ENCODE data around the gene OR10A4. TPM values are rescaled to one million over a fixed set of nuclear protein-coding genes. Genes with fewer than 3 reads are reported as not detected.
"Not testable (repeated sequence)": the region's sequence is repeated elsewhere in the genome, so short reads cannot be mapped to it uniquely, and the experiment has no call there.

Gene OR10A4
- total and polyA plus RNA-seq, 3 experiments from 2014 or later = not detected

DNA sequence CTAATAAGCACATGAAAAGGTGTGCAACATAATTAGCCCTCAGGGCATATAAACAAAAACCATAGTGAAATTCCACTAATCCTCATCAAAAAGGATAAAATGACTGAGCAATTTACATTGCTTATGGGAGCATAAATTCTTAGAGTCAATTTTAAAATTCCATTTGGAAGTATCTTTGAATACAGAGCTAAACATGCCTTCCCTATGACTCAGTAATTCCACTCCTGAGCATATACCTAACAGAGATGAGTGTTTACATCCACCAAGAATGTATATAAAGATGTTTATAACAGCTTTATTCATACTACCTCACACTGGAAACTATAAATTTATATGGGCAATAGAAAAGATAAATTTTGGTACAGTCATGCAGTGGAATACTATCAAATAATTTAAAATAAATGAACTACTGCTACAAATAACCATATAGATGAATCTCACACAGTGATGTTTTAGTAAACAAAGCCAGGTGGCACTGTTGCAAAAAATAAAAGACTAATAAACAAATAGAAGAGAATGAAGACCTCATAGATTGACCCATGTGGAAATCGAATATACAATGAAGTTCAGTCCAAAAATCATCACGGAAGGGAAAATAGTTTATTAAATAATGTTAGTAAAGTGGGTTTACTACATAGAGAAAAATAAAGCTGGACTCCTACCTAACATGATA, 24.0 kb downstream of the OR10A4 start:
- Histone ChIP-seq H3K4me3 (ENCODE audit: low read length) (no peak overlapping the region), H3K9me3 (ENCODE audit: low read length) (no peaks in the 10 kb centered on the region), H3K27ac (ENCODE audit: low read depth, low read length) (no peak overlapping the region), H3K4me1 (ENCODE audit: insufficient read depth, low read length) (no peaks in the 10 kb centered on the region), H3K27me3 (ENCODE audit: insufficient read depth, low read length, poor library complexity, severe bottlenecking) (no peaks in the 10 kb centered on the region), H3K36me3 (ENCODE audit: insufficient read depth, low read length) (no peaks in the 10 kb centered on the region)
- POLR2A ChIA-PET = no interaction called here
- Mint-ChIP-seq H3K4me3 (no peak overlapping the region), H3K9me3 (no peaks in the 10 kb centered on the region), H3K36me3 (no peaks in the 10 kb centered on the region), H3K4me1 (no peaks in the 10 kb centered on the region), H3K27me3 (peaks cover 7 to 34% of the 10 kb centered on the region in 2 donors), H3K27ac (no peak overlapping the region)
- CTCF ChIA-PET = no interaction called here
- no peak for DNase-seq

DNA sequence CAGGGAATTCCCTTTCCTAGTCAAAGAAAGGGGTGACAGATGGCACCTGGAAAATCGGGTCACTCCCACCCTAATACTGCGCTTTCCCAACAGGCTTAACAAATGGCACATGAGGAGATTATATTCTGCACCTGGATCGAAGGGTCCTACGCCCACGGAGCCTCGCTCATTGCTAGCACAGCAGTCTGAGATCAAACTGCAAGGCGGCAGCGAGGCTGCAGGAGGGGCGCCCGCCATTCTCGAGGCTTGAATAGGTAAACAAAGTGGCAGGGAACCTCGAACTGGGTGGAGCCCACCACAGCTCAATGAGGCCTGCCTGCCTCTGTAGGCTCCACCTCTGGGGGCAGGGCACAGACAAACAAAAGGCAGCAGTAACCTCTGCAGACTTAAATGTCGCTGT, 28.4 kb downstream of the OR10A4 start:
- CTCF ChIA-PET; H3K4me3 ChIP-seq (ENCODE audit: low read length); H3K27ac Mint-ChIP-seq; H3K4me3 Mint-ChIP-seq; H3K9me3 ChIP-seq (ENCODE audit: low read length); H3K27me3 ChIP-seq (ENCODE audit: insufficient read depth, low read length, poor library complexity, severe bottlenecking); H3K4me1 Mint-ChIP-seq; POLR2A ChIA-PET; H3K36me3 Mint-ChIP-seq; H3K4me1 ChIP-seq (ENCODE audit: insufficient read depth, low read length); H3K9me3 Mint-ChIP-seq; DNase-seq; H3K36me3 ChIP-seq (ENCODE audit: insufficient read depth, low read length); H3K27ac ChIP-seq (ENCODE audit: low read depth, low read length): not testable (repeated sequence)
- peaks cover 6 to 13% of the 10 kb centered on the region in 2 donors for H3K27me3 Mint-ChIP-seq

DNA sequence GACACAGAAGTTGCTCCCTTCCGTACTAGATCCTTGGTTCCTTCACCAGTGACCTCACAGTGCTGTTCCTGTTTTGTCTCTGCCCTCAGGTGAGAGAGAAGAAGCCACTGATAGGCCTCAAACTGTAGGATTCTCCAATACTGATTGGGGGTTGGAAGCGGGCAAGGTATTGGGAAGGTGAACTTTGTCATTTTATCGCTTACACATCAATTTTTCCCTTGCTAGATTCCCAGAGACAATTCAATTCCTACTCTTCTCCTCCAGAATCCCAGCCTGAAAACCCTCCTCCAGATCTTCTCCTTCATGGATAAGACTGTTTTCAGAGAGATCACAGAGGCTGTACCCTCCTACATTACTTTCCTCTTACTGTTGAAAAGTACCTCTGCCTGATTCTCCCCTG, 35.0 kb downstream of the OR10A4 start:
- Mint-ChIP-seq H3K27ac (no peak overlapping the region), H3K4me3 (no peak overlapping the region), H3K9me3 (peaks cover 0 to 2% (median 0%) of the 10 kb centered on the region in 5 donors), H3K4me1 (peaks cover 0 to 6% (median 0%) of the 10 kb centered on the region in 3 donors), H3K27me3 (no peaks in the 10 kb centered on the region), H3K36me3 (no peaks in the 10 kb centered on the region)
- POLR2A ChIA-PET = no interaction called here
- CTCF ChIA-PET = no interaction called here
- H3K36me3 ChIP-seq (ENCODE audit: insufficient read depth, low read length) = no peaks in the 10 kb centered on the region
- H3K27me3 ChIP-seq (ENCODE audit: insufficient read depth, low read length, poor library complexity, severe bottlenecking) = no peaks in the 10 kb centered on the region
- H3K9me3 ChIP-seq (ENCODE audit: low read length) = no peaks in the 10 kb centered on the region
- H3K27ac ChIP-seq (ENCODE audit: low read depth, low read length) = no peak overlapping the region
- no peaks in the 10 kb centered on the region for H3K4me1 ChIP-seq (ENCODE audit: insufficient read depth, low read length)
- H3K4me3 ChIP-seq (ENCODE audit: low read length) = no peak overlapping the region
- no peak for DNase-seq

DNA sequence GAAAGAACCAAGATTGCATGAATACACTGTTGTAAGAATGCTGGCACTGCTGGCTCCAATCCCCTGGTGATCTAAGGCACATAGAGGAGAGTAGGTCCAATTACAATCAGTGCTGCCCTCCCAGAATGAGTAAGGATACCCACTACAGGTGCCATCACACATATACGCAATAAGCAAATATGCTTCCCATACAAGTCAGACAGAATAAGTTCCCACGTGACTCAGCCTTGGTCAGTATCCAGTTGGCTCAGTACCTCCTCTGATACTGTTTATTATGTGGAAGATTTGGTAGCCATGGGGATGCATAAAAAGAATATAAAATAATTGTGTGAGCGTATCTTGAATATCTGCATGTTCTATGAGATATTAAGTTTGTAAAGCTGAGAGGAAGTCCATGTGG, 35.5 kb downstream of the OR10A4 start:
- Mint-ChIP-seq H3K4me1 (peaks cover 0 to 6% (median 0%) of the 10 kb centered on the region in 3 donors), H3K9me3 (peaks cover 0 to 2% (median 0%) of the 10 kb centered on the region in 5 donors), H3K27me3 (no peaks in the 10 kb centered on the region), H3K27ac (no peak overlapping the region), H3K4me3 (no peak overlapping the region), H3K36me3 (no peaks in the 10 kb centered on the region)
- Histone ChIP-seq H3K4me3 (ENCODE audit: low read length) (no peak overlapping the region), H3K27ac (ENCODE audit: low read depth, low read length) (no peak overlapping the region), H3K9me3 (ENCODE audit: low read length) (no peaks in the 10 kb centered on the region), H3K36me3 (ENCODE audit: insufficient read depth, low read length) (no peaks in the 10 kb centered on the region), H3K4me1 (ENCODE audit: insufficient read depth, low read length) (no peaks in the 10 kb centered on the region), H3K27me3 (ENCODE audit: insufficient read depth, low read length, poor library complexity, severe bottlenecking) (no peaks in the 10 kb centered on the region)
- POLR2A ChIA-PET = no interaction called here
- no peak for DNase-seq
- CTCF ChIA-PET = no interaction called here

DNA sequence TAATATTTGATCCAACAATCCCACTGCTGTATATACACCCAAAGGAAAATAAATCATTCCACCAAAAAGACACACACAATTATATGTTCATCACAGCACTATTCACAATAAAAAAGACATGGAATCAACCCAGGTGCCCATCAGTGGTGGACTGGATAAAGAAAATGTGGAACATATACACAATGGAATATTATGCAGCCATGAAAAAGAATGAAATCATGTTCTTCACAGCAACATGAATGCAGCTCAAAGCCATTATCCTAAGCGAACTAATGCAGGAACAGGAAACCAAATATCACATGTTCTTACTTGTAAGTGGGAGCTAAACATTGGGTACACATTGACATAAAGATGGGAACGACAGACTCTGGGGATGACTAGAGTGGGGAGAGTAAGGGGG, 43.3 kb downstream of the OR10A4 start:
- Histone ChIP-seq H3K36me3 (ENCODE audit: insufficient read depth, low read length) (no peaks in the 10 kb centered on the region), H3K27ac (ENCODE audit: low read depth, low read length) (no peak overlapping the region), H3K27me3 (ENCODE audit: insufficient read depth, low read length, poor library complexity, severe bottlenecking) (peaks cover 4% of the 10 kb centered on the region), H3K4me1 (ENCODE audit: insufficient read depth, low read length) (no peaks in the 10 kb centered on the region), H3K9me3 (ENCODE audit: low read length) (no peaks in the 10 kb centered on the region), H3K4me3 (ENCODE audit: low read length) (no peak overlapping the region)
- H3K27ac Mint-ChIP-seq = no peak overlapping the region
- H3K4me3 Mint-ChIP-seq = no peak overlapping the region
- H3K9me3 Mint-ChIP-seq = peaks cover 0 to 6% (median 0%) of the 10 kb centered on the region in 5 donors
- H3K4me1 Mint-ChIP-seq = no peaks in the 10 kb centered on the region
- POLR2A ChIA-PET = no interaction called here
- no peaks in the 10 kb centered on the region for H3K36me3 Mint-ChIP-seq
- peaks cover 13 to 24% of the 10 kb centered on the region in 2 donors for H3K27me3 Mint-ChIP-seq
- DNase-seq = no peak
- CTCF ChIA-PET = no interaction called here

DNA sequence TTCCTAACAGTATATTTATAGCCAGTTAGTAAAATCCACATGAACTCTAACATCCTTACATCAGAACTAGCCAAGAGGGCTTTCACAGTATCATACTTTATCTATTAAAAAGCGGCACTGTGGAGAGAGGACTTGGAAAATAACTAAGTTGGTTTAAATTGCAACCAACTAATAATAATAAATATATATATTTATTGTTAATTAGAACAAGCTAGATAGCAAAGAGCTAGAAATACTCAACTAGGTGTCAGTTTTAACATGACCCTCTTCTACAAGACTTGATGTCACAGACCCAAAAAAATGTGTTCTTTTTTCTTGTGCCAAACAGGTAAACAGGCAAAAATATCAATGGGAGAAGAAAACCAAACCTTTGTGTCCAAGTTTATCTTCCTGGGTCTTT, 44.3 kb downstream of the OR10A4 start, which contains the start of gene OR2D3:
Gene OR2D3 (plus strand): TSS at position 301 of the 400 bp plus-strand sequence. CDS start 0 bp downstream, at position 301.
- peaks cover 0 to 6% (median 0%) of the 10 kb centered on the region in 5 donors for H3K9me3 Mint-ChIP-seq
- peaks cover 0 to 2% (median 1%) of the 10 kb centered on the region in 3 donors for H3K4me1 Mint-ChIP-seq
- H3K27ac Mint-ChIP-seq = no peak within 1 kb of the TSS
- peaks cover 15 to 30% of the 10 kb centered on the region in 2 donors for H3K27me3 Mint-ChIP-seq
- DNase-seq = no peak
- POLR2A ChIA-PET = no interaction called here
- Histone ChIP-seq H3K27me3 (ENCODE audit: insufficient read depth, low read length, poor library complexity, severe bottlenecking) (peaks cover 7% of the 10 kb centered on the region), H3K27ac (ENCODE audit: low read depth, low read length) (no peak within 1 kb of the TSS), H3K4me3 (ENCODE audit: low read length) (no peak within 1 kb of the TSS), H3K4me1 (ENCODE audit: insufficient read depth, low read length) (no peaks in the 10 kb centered on the region), H3K36me3 (ENCODE audit: insufficient read depth, low read length) (no peaks in the 10 kb centered on the region), H3K9me3 (ENCODE audit: low read length) (no peaks in the 10 kb centered on the region)
- H3K4me3 Mint-ChIP-seq = no peak within 1 kb of the TSS
- H3K36me3 Mint-ChIP-seq = no peaks in the 10 kb centered on the region
- CTCF ChIA-PET = no interaction called here

DNA sequence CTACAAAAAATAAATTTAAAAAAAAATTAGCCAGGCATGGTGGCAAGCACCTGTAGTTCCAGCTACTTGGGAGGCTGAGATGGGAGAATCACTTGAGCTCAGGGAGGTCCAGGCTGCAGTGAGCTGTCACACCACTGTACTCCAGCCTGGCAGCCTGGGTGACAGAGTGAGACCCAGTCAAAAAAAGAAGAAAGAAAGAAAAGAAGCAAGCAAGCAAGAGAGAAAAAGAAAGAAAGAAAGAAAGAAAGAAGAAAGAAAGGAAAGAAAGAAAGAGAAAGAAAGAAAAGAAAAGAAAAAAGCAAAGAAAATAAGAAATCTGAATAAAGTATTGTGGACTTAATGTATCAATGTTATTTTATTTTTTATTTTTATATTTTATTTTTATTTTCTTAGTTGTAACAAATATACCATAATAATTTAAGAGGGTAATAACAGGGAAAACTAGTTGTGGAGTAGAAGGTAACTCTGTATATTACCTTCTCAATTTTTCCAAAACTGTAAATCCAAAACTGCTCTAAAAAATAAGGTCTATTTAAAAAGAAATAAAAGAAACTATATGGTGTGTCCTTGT, 48.7 kb downstream of the OR10A4 start:
- Histone ChIP-seq H3K27me3 (ENCODE audit: insufficient read depth, low read length, poor library complexity, severe bottlenecking) (peaks cover 13% of the 10 kb centered on the region), H3K9me3 (ENCODE audit: low read length) (no peaks in the 10 kb centered on the region), H3K27ac (ENCODE audit: low read depth, low read length) (no peak overlapping the region), H3K4me1 (ENCODE audit: insufficient read depth, low read length) (no peaks in the 10 kb centered on the region), H3K4me3 (ENCODE audit: low read length) (no peak overlapping the region), H3K36me3 (ENCODE audit: insufficient read depth, low read length) (no peaks in the 10 kb centered on the region)
- no peak for DNase-seq
- Mint-ChIP-seq H3K4me1 (peaks cover 5 to 22% (median 16%) of the 10 kb centered on the region in 3 donors), H3K4me3 (no peak overlapping the region), H3K36me3 (no peaks in the 10 kb centered on the region), H3K27me3 (peaks cover 35 to 51% of the 10 kb centered on the region in 2 donors), H3K27ac (no peak overlapping the region), H3K9me3 (peaks cover 0 to 3% (median 0%) of the 10 kb centered on the region in 5 donors)
- ChIA-PET POLR2A (no interaction called here), CTCF (interaction anchor here (0.6 kb wide), 1 partner anchor 1108 kb away, joined by 5 read pairs; no protein-coding TSS in a partner anchor)

DNA sequence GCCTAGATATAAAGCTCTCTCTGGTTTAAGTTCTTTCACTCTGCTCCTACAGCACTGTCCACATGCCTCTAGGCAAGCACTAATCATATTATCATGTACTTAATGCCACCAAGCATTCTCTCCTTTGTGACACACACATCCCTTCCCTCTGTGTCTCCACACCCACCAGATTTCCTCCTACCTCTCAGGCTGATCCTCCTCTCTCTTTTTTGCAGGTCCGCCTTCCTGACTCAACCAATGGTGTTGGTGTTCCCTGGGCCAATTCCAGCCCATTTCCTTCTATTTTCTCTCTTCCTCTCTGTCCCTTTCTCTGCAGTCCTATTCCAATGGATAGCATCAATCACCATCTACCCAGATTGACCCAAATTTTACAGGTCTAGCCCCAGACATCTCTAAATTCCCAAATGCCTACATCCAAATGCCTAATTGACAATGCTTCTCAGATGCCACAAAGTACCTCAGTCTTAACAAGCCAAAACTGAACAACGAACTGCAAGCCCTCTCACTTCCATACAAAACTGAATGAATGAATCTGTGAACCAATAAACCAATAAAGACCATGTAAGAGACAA, 49.3 kb downstream of the OR10A4 start:
- Histone ChIP-seq H3K27ac (ENCODE audit: low read depth, low read length) (no peak overlapping the region), H3K27me3 (ENCODE audit: insufficient read depth, low read length, poor library complexity, severe bottlenecking) (peaks cover 13% of the 10 kb centered on the region), H3K4me1 (ENCODE audit: insufficient read depth, low read length) (no peaks in the 10 kb centered on the region), H3K36me3 (ENCODE audit: insufficient read depth, low read length) (no peaks in the 10 kb centered on the region), H3K9me3 (ENCODE audit: low read length) (no peaks in the 10 kb centered on the region), H3K4me3 (ENCODE audit: low read length) (no peak overlapping the region)
- peaks cover 35 to 56% of the 10 kb centered on the region in 2 donors for H3K27me3 Mint-ChIP-seq
- ChIA-PET POLR2A (no interaction called here), CTCF (no interaction called here)
- H3K4me3 Mint-ChIP-seq = peak overlapping the region; percentile 18 to 83 (median 57)
- no peak for DNase-seq
- peaks cover 0 to 3% (median 0%) of the 10 kb centered on the region in 5 donors for H3K9me3 Mint-ChIP-seq
- peaks cover 5 to 22% (median 16%) of the 10 kb centered on the region in 3 donors for H3K4me1 Mint-ChIP-seq
- H3K36me3 Mint-ChIP-seq = no peaks in the 10 kb centered on the region
- peak overlapping the region in 1 of 8 donors; percentile 4 for H3K27ac Mint-ChIP-seq
